HG02571 (cell line): ENCODE data around the gene GTF2F2.

Source experiments
- ATAC-seq: cut with Tn5 transposase; IDR thresholded peaks from one replicate; pipeline ENCODE4 v1.9.1; 2021; ENCODE audit warnings: mild to moderate bottlenecking, moderate library complexity; ENCODE audit not compliant: unreplicated experiment

The GTF2F2 gene

DNA sequence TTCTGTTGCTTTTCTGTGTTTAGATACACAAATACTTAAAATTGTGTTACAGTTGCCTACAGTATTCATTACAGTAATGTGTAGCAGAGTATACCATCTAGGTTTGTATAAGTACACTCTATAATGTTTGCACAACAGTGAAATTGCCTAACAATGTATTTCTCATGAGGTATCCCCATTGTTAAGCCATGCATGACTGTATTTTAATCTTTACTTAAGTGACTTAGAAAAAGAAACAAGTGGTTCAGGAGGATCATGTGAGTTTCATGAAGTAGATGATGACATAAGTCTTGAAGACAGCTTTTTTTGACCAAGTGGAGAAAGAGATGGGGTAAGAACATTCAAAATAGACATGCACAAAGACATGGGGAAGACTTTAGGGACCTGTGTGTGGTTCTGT, 88.9 kb downstream of the GTF2F2 start:
- ATAC-seq = no peak

DNA sequence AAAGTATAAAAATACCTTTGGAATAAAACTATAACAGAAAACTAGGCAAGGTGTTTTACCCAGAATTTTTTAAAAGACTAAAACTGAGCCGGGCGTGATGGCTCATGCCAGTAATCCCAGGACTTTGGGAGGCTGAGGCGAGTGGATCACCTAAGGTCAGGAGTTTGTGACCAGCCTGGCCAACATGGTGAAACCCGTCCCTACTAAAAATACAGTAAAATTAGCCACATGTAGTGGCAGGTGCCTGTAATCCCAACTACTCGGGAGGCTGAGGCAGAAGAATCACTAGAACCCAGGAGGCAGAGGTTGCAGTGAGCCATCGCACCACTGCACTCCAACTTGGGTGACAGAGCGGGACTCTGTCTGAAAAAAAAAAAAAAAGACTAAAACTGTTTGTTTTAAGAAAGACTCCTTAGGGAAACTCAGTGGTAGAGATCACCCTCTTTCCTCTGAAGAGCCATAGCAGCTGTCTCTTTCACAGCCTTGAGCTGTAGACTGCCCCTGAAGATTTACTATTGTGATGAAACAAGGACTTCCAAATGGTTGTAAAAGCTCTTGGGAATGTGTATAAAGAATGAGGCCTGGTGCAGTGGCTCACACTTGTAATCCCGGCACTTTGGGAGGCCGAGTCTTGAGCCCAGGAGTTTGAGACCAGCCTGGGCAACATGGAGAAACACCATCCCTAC, 95.2 kb downstream of the GTF2F2 start:
- no peak for ATAC-seq

DNA sequence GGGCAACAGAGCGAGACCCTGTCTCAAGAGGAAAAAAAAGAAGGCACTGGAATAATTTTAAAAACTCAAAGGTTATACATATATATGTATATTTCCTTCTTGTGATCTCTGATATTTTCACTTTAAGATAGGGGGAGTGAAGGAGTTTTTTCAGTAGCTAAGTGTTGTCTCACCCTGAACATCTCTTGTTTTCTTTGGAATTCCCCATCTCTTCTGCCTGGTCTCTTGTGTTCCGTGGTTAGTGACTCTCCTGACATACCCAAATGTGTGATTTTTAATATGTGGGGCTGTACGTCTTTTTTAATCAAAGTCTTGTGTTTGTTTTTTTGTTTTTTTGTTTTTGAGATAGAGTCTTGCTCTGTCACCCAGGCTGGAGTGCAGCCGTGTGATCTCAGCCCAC, 95.9 kb downstream of the GTF2F2 start:
- ATAC-seq = no peak

DNA sequence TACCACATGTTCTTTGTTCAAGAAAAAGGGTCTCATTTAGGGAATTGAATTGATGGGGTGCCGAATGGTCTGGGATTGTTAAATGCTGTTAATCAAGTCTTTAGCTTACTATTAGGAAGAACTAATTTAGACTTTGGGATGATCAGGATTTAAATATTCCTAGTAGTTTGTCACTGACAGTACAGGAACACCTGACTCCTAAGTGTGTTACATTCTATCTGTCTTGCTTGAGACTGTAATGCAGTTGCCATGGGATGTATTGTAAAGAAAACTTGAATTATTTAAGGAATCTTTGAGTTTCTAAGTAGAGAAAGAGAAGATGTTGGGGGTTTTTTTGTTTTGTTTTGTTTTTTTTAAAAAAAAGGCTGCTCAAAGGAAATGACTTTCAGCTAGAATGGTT, 98.4 kb downstream of the GTF2F2 start:
- no peak for ATAC-seq

DNA sequence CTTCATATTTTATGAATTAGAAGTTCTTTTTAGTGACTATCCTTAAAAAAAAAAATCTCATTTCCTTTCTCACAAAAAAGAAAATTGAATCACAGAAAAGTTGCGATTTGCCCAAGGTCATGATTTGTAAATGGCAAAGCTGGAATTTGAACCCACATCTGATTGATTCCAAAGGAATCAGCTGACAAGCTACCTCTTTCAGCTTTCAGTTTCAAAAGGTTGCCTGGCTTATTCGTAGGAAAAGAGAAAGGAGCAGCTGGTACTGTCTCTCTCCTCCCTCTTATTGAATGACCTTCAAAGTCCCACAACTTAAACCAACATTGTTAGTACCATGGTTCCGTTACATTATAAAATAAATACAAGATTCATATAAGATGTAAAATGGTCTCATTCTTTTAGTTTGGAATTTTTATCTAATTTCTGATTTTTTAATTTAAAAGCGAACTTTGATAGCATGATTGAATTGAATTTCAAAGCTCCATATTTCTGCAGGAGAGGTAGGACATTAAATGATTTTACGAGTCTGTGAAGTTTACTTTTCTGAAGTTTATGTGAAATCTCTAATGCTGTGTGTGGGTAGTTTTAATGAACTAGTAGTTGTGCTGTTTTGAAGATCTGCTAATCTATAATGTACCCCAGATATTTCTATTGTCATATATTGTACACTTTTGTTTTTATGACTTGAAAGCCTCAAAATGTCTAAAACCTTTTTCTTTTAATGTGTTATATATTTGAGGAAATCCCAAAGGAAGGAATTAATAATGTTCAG, 99.0 kb downstream of the GTF2F2 start:
- ATAC-seq = no peak

DNA sequence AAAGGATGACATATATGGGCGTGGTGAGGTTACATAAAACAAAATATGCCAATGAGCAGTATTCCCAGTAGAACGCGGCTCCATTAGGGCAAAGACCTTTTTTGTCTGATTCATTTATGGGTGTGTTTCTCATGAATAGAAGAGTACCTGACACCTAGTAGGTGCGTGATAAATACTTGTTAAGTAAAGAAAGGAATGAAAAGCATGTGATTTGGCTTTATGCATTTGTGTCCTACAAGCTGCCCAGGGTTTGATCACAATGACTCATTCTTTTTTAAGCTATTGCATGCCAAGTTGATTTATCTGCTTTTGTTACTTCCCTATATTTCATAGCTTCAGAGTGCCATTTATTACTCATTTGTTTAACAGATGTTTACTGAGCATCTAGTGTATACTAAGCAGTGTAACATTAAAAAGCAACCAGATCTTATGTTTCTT, 99.6 kb downstream of the GTF2F2 start:
- ATAC-seq = no peak

DNA sequence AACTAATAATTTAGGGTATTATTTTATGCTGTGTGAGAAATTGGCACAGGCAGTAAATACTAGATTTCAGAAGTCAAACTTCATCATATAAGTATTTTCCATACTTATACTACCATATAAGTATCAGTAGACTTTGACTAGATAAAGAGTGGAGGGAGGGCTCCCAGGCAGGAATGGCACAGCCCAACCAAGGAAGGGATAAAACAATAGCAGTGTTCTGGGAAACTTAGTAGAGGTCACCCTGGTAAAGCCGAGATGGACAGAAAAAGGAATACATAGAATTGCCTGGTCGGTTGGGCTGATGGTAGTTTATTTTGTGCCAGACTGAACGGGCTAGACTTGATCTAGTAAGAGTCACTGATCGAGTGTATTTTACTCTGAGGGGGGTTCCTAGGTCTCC, 100.1 kb downstream of the GTF2F2 start:
- no peak for ATAC-seq

DNA sequence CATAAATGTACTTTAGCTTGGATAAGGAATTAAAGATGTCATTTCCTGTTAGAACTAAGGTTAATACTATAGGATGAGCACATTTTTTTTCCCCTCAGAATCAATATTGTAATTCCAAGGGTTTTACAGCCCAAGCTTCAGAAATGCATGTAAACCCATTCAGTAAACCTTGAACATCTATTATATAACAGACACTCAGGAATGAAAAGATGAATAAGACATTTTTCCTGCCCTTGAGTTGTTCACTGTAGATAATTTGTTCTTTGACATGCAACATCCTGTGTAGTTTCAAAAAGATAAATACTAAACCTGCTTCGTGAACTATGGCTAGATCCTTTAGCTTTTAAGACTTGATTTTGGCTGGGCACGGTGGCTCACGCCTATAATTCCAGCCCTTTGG, 102.2 kb downstream of the GTF2F2 start:
- ATAC-seq = no peak

DNA sequence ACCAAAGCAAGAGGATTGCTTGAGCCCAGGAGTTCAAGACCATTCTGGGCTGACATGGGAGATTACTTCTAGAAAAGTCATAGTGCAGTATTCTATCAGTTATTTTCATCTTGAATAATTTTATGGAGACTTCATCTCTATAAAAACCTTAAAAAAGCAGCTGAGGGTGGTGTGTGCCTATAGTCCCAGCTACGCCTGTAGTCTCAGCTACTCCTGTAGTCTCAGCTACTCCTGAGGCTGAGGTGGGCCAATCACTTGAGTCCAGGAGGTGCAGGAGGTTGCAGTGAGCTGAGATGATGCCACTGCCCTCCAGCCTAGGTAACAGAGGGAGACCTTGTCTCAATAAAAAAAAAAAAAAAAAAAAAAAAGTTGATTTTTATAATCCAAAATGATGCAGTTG, 102.6 kb downstream of the GTF2F2 start:
- no peak for ATAC-seq

DNA sequence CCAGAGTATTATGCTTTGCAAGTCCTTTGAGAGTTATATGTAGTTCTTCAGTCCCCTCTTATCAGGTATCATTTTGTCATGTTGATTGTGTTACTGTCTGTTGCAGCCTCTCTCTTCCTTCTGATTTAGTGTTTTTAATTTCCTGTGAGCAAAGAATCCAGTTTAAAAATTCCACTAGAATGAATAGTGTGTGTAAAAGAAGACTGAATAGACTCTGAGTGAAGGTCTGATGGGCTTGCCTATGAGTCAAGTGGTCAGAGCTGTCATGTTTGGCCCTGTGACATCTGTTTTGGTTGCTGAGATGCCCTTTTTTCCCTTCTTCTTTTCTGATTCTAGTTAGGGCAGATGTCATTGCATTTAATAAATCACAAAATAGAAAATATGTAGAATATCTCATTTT, 103.9 kb downstream of the GTF2F2 start:
- no peak for ATAC-seq

DNA sequence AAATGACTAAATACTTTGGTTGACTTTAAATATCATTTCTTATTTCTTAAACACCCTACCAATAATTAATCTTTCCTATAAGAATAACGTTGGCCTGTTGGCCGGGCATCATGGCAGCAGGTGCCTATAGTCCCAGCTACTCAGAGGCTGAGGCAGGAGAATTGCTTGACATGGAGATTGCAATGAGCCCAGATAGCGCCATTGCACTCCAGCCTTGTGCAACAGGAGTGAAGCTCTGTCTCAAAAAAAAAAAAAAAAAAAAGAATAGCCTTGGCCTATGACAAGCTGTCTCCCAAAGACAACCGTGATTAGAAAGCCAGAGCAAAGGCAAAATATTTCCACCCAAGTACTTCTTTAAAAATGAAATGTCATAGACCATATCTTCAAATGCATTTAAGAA, 105.1 kb downstream of the GTF2F2 start:
- ATAC-seq = no peak

DNA sequence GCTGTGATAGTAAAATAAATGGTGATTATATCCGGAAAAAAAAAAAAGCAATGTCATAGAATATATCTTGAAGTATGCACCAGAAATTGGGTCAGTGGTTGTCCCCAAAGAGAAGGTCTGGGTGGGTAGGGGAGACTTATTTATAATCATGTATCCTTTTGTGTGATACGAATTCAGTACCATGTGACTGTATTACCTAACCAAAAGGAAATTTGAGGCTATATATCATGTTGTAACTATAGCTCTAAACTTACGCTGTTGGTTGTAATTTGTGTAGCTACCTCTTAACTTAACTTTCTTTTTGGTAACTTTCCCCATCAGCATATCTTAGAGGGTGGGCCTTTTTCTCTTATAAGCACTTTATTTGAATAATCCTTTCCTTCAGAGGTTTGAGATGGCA, 105.7 kb downstream of the GTF2F2 start:
- no peak for ATAC-seq

DNA sequence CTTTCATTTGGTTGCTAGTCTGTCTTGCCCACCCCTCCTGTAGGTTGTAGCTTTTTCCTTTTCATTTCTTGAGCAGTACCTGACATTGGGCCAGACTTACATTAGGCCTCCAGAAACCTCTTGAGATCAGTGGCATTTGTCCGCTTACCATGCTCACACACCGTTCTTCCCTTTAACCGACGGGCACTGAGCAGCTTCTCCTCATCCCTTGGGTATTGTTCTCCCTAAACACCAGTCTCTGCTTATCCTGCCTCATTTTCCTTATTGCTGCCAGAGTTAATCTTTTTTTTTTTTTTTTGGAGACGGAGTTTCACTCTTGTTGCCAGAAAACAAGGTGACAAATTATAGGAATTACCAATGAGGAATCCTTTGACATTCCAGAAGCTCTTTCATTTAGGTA, 107.7 kb downstream of the GTF2F2 start:
- no peak for ATAC-seq

DNA sequence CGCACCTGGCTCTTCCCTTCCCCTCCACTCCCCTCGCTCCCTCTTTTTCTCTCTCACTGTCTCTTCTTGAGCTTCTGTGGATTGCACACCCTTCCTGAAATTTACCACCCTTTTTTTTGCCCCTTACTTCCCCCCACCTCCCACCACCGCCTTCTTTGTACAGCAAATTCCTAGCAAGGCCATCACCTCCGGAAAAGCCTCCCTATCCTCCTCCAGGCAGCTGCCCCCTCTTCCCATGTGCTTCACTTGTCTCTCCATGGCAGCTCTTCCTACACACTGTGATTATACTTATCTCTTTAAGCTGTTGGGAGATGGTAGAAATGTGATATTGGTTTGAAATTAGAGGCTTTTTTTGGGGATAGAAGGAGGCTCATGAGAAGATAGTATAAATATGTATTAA, 108.9 kb downstream of the GTF2F2 start:
- no peak for ATAC-seq

DNA sequence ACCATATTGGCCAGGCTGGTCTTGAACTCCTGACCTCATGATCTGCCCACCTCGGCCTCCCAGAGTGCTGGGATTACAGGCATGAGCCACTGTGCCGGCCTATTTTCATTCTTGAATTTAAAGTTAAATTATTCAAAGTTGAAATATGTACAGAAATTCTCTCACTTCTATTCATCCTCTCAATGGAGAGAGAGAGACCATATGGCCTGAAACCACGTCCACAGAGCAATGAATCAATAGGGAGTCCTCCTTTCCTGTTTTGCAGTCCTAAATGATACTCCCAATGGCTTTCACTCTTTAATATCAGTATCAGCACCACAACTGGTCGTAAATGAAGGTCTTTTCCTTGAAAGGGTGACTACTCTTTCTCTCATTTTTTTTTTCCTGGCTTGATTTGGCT, 111.0 kb downstream of the GTF2F2 start:
- no peak for ATAC-seq

DNA sequence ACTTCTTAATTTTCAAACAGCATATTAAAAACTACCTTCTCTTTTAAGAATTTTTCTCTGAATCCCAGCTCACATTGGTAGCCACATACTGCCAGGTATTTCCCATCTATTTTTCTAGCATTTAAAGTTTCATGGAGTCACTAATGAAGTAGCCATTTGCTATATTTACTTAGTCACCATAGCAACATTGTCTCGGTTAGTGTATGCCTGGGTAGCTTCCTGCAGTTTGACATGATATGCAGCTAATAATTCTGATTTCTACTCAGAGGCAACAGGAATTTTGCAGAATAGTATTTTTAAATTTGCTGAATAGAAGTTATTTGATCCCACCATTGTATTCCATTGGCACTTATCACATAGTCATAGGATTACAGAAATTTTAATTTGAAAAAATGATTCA, 111.4 kb downstream of the GTF2F2 start:
- no peak for ATAC-seq

DNA sequence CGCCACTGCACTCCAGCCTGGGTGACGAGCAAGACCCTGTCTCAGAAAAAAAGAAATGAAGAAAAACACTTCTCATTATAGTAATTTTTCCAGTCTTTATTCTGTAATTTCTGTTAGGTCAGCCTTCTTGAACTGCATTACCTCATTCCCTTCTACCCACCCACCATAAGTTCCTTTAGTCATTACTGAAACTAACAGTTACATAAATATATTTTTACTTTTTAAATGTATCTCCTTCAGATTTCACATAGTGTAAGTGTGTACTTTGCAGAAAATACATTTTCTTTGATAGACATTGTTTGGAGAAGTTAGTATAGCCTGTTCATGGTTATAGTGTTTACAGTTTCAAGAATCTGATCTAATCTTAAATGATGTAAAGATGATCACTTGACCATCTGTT, 112.3 kb downstream of the GTF2F2 start:
- ATAC-seq = no peak

DNA sequence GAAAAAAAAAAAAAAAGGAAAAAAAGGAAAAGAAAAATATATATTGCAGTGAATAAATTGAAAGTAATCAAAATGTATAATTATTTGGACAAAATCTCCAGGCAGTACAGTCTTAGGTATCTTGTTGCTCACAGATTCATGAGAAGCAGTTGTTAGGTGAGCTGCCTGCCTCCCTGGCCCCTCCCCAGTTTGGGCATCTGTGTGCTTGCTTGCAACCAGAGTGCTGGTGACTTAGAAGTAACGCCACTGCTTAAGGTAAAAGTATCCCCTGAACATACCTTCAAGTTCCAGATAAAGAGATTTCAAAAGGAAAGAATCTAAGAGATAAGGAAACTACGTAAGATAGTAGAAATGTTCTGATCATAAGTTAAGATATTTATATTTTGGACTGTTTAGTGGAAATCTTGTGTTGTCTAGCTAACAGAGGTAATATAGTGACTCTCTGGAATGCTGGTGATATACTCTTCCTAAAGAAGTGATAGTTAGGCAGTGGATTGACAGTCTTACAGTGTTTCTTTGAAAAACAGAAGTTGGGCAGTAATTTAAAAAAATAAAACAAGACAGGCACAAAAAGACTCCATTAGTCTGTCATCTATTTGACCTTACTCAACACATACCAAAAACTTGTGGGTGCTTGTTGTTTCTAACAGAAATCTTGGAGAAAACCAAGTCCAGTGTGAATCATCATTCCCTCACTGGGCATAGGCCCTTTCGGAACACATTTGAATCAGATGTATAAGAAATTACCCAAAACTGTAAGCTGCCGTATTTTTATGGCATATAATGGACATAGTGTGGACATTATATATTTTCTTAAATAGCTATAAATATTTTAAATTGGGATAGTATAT, 118.9 kb downstream of the GTF2F2 start:
- no peak for ATAC-seq

DNA sequence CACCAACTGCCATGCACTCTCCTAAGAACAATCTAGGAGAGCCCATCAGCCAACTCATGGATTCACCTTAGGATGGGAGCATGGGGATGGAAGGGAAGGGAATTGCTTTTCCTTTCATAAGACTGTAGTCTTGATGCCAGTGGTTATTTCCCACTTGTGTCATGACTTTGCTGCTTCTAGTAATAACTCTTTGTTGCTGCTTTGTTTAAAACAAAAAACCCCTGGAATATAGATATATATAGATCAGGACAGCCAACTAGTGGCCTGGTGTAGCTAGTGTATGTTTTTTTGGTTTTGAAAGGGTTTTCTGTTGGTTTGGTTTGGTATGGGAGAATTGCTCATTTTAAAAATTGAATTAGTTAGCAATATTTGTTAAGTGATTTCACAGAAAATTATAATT, 119.8 kb downstream of the GTF2F2 start:
- ATAC-seq = no peak

DNA sequence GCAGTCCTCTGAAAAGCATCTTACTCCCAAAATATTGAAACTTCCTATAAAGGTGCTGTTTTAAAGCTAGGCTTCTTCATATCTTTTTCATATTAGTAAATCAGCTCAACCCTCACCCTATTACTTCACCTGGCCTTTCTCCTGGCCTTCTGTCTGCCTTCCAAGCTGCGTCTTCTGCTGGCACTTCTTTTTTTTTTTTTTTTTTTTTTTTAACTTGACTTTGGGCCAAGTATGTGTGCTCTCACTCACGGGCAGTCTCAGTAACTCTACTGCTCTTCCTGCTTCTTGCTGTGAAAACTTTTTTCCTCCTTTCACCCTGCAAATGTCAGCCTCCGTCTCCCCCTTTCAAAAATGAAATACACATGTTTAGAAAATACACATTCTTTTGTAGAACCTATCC, 121.8 kb downstream of the GTF2F2 start:
- ATAC-seq = no peak

DNA sequence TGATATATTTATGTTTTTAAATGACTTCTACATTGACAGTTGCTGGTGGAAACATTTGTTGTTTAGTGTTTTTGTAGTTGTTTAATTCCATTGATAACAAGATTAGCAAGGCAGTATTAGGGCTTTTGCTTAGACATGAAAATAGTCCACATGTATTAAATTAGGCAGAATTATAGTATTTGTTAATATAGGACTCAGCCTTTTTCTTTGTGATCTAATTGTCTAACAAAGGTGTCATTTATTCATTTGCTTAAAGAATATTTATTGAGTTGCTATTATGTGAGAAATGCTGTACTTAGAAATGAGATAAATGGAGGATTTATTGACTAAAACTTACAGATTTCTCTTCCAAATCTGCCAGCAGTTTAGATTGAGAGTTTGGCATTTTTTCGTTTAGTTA, 122.2 kb downstream of the GTF2F2 start:
- ATAC-seq = no peak

DNA sequence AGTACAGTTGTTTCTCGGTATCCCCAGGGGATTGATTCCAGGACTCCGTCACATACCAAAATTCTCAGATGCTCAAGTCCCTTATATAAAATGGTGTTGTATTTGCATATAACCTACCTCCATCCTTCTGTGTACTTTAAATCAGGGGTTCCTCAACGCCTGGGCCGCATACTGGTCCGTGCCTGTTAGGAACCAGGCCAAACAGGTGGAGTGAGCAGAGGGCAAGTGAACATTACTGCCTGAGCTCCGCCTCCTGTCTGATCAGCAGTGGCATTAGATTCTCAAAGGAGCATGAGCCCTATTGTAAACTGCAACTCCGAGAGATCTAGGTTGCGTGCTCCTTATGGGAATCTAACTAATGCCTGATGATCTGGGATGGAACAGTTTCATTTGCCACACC, 122.8 kb downstream of the GTF2F2 start:
- no peak for ATAC-seq
